Naive B cell (primary cell): ENCODE data around the gene SIK1. TPM values are rescaled to one million over a fixed set of nuclear protein-coding genes. Genes with fewer than 3 reads are reported as not detected.
A peak's percentile ranks its signal among the peaks of the same experiment; 100 is the strongest.
"Not testable (repeated sequence)": the region's sequence is repeated elsewhere in the genome, so short reads cannot be mapped to it uniquely, and the experiment has no call there.

ENCODE experiments used
- ATAC-seq, 2 donors: fragments of 150-1000 bp; cut with Tn5 transposase; 2 replicates each; pipeline ENCODE4 v1.10.0; 2021; ENCODE audit warnings: low read depth in 2 of 2, mild to moderate bottlenecking in 2 of 2, moderate library complexity in 2 of 2
- DNase-seq: peaks from one replicate; pipeline ENCODE4 v3.0.0; 2022
- H3K27ac Mint-ChIP-seq, 6 donors: one replicate each; pipeline ENCODE4 v1.8.0; 2020 to 2022; ENCODE audit warnings: mild to moderate bottlenecking in 6 of 6, mixed read lengths in 6 of 6, moderate library complexity in 5 of 6, inconsistent platforms in 2 of 6
- H3K27me3 Mint-ChIP-seq, 3 donors: one replicate each; pipeline ENCODE4 v1.8.0; 2021 to 2022; ENCODE audit warnings: mixed read lengths in 3 of 3, mild to moderate bottlenecking in 1 of 3
- H3K36me3 Mint-ChIP-seq, 2 donors: one replicate each; pipeline ENCODE4 v1.8.0; 2020 to 2022; ENCODE audit warnings: mixed read lengths in 2 of 2, inconsistent platforms in 1 of 2, mild to moderate bottlenecking in 1 of 2
- H3K4me1 Mint-ChIP-seq, 3 donors: one replicate each; pipeline ENCODE4 v1.8.0; 2020 to 2022; ENCODE audit warnings: mixed read lengths in 3 of 3, inconsistent platforms in 1 of 3, mild to moderate bottlenecking in 1 of 3, moderate library complexity in 1 of 3
- H3K4me3 Mint-ChIP-seq, 8 donors: one replicate each; pipeline ENCODE4 v1.8.0; 2020 to 2022; ENCODE audit warnings: mild to moderate bottlenecking in 8 of 8, mixed read lengths in 8 of 8, moderate library complexity in 8 of 8, inconsistent platforms in 2 of 8
- H3K9me3 Mint-ChIP-seq, 7 donors: one replicate each; pipeline ENCODE4 v1.8.0; 2020 to 2022; ENCODE audit warnings: mixed read lengths in 7 of 7, mild to moderate bottlenecking in 5 of 7, inconsistent platforms in 2 of 7, moderate library complexity in 1 of 7
- polyA plus RNA-seq, 6 donors: library from polyadenylated mRNA; unstranded; fragments of 300-500 nt; fragmentation: Illumina TruSeq; gene quantifications; one replicate each; pipeline ENCODE4 v1.2.3, GENCODE V29; 2021; ENCODE audit warnings: low read depth in 6 of 6

Gene SIK1
- 1 to 10 TPM; 2.1 to 6.6 (median 3.8) TPM for polyA plus RNA-seq

- H3K4me1 Mint-ChIP-seq, DNase-seq, H3K4me3 Mint-ChIP-seq, H3K27ac Mint-ChIP-seq, H3K36me3 Mint-ChIP-seq, H3K9me3 Mint-ChIP-seq, H3K27me3 Mint-ChIP-seq: not testable (repeated sequence)
- peak; percentile 56 to 60 for ATAC-seq
These were observed at the start of gene SIK1 for GRCh38 chr21:43426404-43427241. Gene SIK1 (minus strand): TSS chr21:43427131. CDS start chr21:43426178, 953 bp downstream.

- not testable (repeated sequence) for H3K4me1 Mint-ChIP-seq, H3K27me3 Mint-ChIP-seq, H3K9me3 Mint-ChIP-seq
These were observed 44.8 kb upstream of the SIK1 start for GRCh38 chr21:43471597-43472242.

GRCh38 chr21:43469719-43470458 lies 43.0 kb upstream of the SIK1 start:
- H3K27ac Mint-ChIP-seq, ATAC-seq, H3K4me3 Mint-ChIP-seq, DNase-seq, H3K36me3 Mint-ChIP-seq, H3K4me1 Mint-ChIP-seq, H3K9me3 Mint-ChIP-seq, H3K27me3 Mint-ChIP-seq: not testable (repeated sequence)

More at GRCh38 chr21:43471597-43472242, 44.8 kb upstream of the SIK1 start:
- DNase-seq, H3K4me3 Mint-ChIP-seq, H3K36me3 Mint-ChIP-seq, ATAC-seq, H3K27ac Mint-ChIP-seq: not testable (repeated sequence)

- DNase-seq, result no peak
- H3K27me3 Mint-ChIP-seq, result peaks cover 0 to 7% (median 0%) of the 10 kb centered on the region in 3 donors
- no peaks in the 10 kb centered on the region for H3K9me3 Mint-ChIP-seq
- ATAC-seq, result no peak
- H3K27ac Mint-ChIP-seq, result peak overlapping the region in 3 of 6 donors; percentile 21 to 96 (median 45)
- peaks cover 0 to 5% (median 2%) of the 10 kb centered on the region in 3 donors for H3K4me1 Mint-ChIP-seq
- H3K36me3 Mint-ChIP-seq, result no peaks in the 10 kb centered on the region
- H3K4me3 Mint-ChIP-seq, result no peak overlapping the region
These were observed 40.9 kb upstream of the SIK1 start for GRCh38 chr21:43467785-43468184.

- H3K36me3 Mint-ChIP-seq, H3K9me3 Mint-ChIP-seq, H3K27ac Mint-ChIP-seq, DNase-seq, H3K27me3 Mint-ChIP-seq, ATAC-seq, H3K4me1 Mint-ChIP-seq, H3K4me3 Mint-ChIP-seq: not testable (repeated sequence)
These were observed 38.2 kb upstream of the SIK1 start for GRCh38 chr21:43465159-43465558.

GRCh38 chr21:43463498-43464261 lies 36.7 kb upstream of the SIK1 start:
- not testable (repeated sequence) for H3K27ac Mint-ChIP-seq, H3K27me3 Mint-ChIP-seq

GRCh38 chr21:43462932-43463331 lies 36.0 kb upstream of the SIK1 start:
- not testable (repeated sequence) for DNase-seq, H3K27ac Mint-ChIP-seq, H3K9me3 Mint-ChIP-seq, ATAC-seq, H3K27me3 Mint-ChIP-seq, H3K36me3 Mint-ChIP-seq, H3K4me1 Mint-ChIP-seq, H3K4me3 Mint-ChIP-seq

More at GRCh38 chr21:43463498-43464261, 36.7 kb upstream of the SIK1 start:
- ATAC-seq, H3K4me1 Mint-ChIP-seq, DNase-seq, H3K9me3 Mint-ChIP-seq, H3K4me3 Mint-ChIP-seq, H3K36me3 Mint-ChIP-seq: not testable (repeated sequence)

GRCh38 chr21:43460475-43460874 lies 33.5 kb upstream of the SIK1 start:
- not testable (repeated sequence) for ATAC-seq, H3K4me1 Mint-ChIP-seq, H3K27ac Mint-ChIP-seq, H3K4me3 Mint-ChIP-seq, DNase-seq, H3K9me3 Mint-ChIP-seq, H3K27me3 Mint-ChIP-seq, H3K36me3 Mint-ChIP-seq

- not testable (repeated sequence) for H3K9me3 Mint-ChIP-seq, DNase-seq, H3K4me1 Mint-ChIP-seq, H3K36me3 Mint-ChIP-seq, ATAC-seq, H3K4me3 Mint-ChIP-seq, H3K27ac Mint-ChIP-seq, H3K27me3 Mint-ChIP-seq
These were observed 32.1 kb upstream of the SIK1 start for GRCh38 chr21:43458995-43459394.

GRCh38 chr21:43456616-43457314 lies 29.8 kb upstream of the SIK1 start:
- not testable (repeated sequence) for DNase-seq, H3K4me1 Mint-ChIP-seq, H3K27me3 Mint-ChIP-seq, H3K4me3 Mint-ChIP-seq, H3K27ac Mint-ChIP-seq, H3K36me3 Mint-ChIP-seq, H3K9me3 Mint-ChIP-seq
- peak; percentile 79 to 82 for ATAC-seq

GRCh38 chr21:43455717-43456116 lies 28.8 kb upstream of the SIK1 start:
- not testable (repeated sequence) for H3K27me3 Mint-ChIP-seq, H3K4me1 Mint-ChIP-seq, H3K9me3 Mint-ChIP-seq, H3K4me3 Mint-ChIP-seq, DNase-seq, H3K36me3 Mint-ChIP-seq, ATAC-seq, H3K27ac Mint-ChIP-seq

- not testable (repeated sequence) for H3K27me3 Mint-ChIP-seq, DNase-seq, H3K4me1 Mint-ChIP-seq, H3K9me3 Mint-ChIP-seq, H3K27ac Mint-ChIP-seq, H3K4me3 Mint-ChIP-seq, H3K36me3 Mint-ChIP-seq
- peak; percentile 48 to 66 for ATAC-seq
These were observed 27.2 kb upstream of the SIK1 start for GRCh38 chr21:43454176-43454575.

GRCh38 chr21:43451850-43452249 lies 24.9 kb upstream of the SIK1 start:
- not testable (repeated sequence) for H3K9me3 Mint-ChIP-seq, H3K4me1 Mint-ChIP-seq, DNase-seq, H3K4me3 Mint-ChIP-seq, ATAC-seq, H3K27ac Mint-ChIP-seq, H3K36me3 Mint-ChIP-seq, H3K27me3 Mint-ChIP-seq
